SK-N-MC (cell line): ENCODE results near the gene CFAP299.

Experiments
- EZH2 ChIP-seq: fragments of 200-600 bp; sonication (generic); IDR thresholded peaks from one replicate; pipeline ENCODE4 v1.6.1; 2017; ENCODE audit warnings: antibody characterized with exemption
- POLR2AphosphoS5 ChIP-seq: IDR thresholded peaks from 2 replicates; pipeline ENCODE4 v1.6.1; 2012; ENCODE audit warnings: mild to moderate bottlenecking, low read depth, low read length, borderline replicate concordance

DNA sequence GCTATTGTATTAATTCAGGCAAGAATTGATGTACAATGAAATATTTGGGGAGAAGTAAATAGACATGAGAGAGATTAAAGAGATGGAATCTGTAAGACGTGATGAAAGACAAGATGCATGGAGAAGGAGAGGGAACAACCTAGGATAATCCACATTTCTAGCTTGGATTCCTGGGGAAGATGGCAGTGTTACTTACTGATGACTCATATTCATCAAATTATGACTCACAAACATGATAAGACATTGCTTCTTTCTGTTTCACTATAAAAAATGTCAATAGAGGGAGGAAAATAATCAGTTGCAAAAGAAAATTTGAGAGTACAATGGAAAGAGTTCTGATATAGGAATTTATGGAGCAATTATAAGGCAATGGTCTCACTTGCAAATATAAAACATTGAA lies 590.9 kb downstream of the CFAP299 start:
- no peak for TF ChIP-seq EZH2
- no peak for TF ChIP-seq POLR2AphosphoS5
